Right renal pelvis (tissue), 4 donors: ENCODE measurements around the gene TCEAL9. TPM values are rescaled to one million over a fixed set of nuclear protein-coding genes. Genes with fewer than 3 reads are reported as not detected.
"Not testable (repeated sequence)": the region's sequence is repeated elsewhere in the genome, so short reads cannot be mapped to it uniquely, and the experiment has no call there.

Experiments used
- DNase-seq, 4 donors: peaks; one replicate each; pipeline ENCODE4 v3.0.0-alpha.2; 2013; ENCODE audit warnings: low read depth in 4 of 4, low spot score in 3 of 4, missing footprints in 1 of 4
- polyA plus RNA-seq, 4 donors: library from polyadenylated mRNA; unstranded; fragments of 120-200 nt; gene quantifications; one replicate each; pipeline ENCODE4 v1.2.1, GENCODE V29; 2013; ENCODE audit not compliant: insufficient read length in 4 of 4

The TCEAL9 gene
- polyA plus RNA-seq, result 100 to 1,000 TPM; 213 to 250 (median 246) TPM

DNA sequence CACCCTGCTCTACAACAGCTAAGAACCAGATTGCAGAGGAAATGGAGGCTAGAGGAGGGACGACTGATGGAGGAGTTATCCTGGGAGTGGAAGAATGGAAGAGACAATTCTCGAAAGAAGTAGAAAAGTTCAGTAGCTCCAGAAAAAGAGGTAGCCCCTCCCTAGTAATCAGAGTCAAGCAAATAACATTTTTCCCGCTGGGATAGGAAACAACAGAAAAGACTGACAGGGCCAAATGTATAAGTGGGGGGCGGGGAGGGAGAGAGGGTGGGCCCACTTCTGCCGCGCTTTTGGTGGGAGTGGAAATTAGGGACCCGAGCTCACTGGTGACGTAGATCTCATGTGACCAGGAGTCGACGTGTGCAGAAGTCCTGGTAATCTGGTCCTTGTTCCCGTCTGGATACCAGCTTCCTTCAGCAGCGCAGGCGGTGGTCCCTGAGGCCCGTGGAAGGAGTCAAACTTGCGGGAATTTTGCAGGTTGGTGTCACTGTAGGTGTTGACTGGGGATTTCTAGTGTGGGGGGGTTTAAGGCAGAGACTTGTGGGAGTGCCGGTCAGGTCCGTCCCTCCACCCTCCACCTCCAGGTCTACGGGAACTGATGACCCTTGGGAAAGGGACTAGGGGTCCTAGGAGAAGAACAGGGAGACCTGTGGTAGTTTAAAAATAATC, at the start of gene TCEAL9:
Gene TCEAL9 (plus strand): TSS at position 377 of the 669 bp plus-strand sequence. CDS start 1,179 bp downstream, outside the sequence.
- peak in 3 of 4 donors; percentile 69 to 74 (median 73) for DNase-seq

- DNase-seq, result peak in 1 of 4 donors; percentile 4
These were observed 46.3 kb upstream of the TCEAL9 start for GRCh38 chrX:103309860-103310554.

- peak in 3 of 4 donors; percentile 42 to 48 (median 45) for DNase-seq
These were observed 45.5 kb upstream of the TCEAL9 start, which contains the start of gene BEX2 for GRCh38 chrX:103310555-103311398. Gene BEX2, minus strand, starts transcription at chrX:103310990. Its CDS starts 1,014 bp downstream, at chrX:103309976.

DNA sequence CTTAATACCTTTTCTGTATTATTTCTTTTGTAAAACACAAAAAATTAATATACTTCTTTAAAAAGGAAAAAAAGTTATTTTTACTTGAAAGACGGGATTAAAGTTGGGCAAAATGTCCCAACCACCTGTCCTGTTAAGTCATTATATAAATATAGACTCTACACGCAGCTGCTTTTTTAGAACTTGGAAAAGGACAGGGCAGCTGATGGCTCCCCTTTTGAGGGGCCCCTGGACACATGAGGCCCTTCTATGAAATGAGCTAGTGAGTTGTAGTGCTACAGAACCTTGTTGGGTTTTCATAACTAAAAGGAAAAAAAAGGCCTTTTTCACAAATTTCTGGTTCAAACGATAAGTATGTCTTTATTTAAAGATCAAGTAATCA, 44.9 kb upstream of the TCEAL9 start:
- no peak for DNase-seq

DNA sequence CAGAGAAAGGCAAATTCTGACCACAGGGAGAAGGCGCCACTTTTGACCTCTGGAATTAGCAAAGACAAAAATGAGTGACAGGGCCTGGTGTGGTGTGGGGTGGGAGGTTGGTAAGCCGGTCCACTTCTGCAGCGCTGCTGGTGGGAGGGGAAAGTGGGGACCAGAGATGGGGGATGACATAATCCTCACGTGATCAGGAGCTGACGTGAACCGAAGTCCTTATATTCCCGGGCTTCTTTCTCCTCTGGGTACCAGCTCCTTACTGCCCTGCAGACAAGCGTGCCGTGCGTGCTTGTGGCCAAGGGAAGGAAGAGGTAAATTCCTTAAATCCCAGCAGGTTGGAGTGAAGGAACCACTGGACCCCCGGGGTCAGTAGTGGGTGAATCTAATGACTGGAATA, 26.3 kb upstream of the TCEAL9 start, which contains the start of gene TCEAL7:
Gene TCEAL7 (plus strand): TSS at position 249 of the 400 bp plus-strand sequence. CDS start 1,165 bp downstream, outside the sequence.
- peak in 2 of 4 donors; percentile 43 to 52 for DNase-seq

- no peak for DNase-seq
These were observed 25.5 kb upstream of the TCEAL9 start for GRCh38 chrX:103330681-103331288.

- no peak for DNase-seq
These were observed 17.6 kb upstream of the TCEAL9 start for GRCh38 chrX:103338663-103339062.

GRCh38 chrX:103343105-103343504, 13.2 kb upstream of the TCEAL9 start:
- peak in 1 of 4 donors; percentile 26 for DNase-seq

DNA sequence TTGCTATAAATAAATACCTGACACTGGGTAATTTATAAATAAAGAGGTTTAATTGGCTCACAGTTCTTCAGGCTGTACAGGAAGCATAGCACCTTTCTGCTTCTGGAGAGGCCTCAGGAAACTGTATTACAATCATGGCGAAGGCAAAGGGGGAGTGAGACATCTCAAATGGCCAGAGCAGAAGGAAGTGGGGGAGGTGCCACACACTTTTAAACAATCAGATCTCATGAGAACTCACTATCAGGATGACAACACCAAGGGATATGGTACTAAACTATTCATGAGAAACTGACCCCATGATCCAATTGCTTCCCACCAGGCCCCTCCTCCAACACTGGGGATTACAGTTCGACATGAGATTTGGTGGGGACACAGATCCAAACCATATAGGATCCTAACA, 11.7 kb upstream of the TCEAL9 start:
- DNase-seq, result no peak

DNA sequence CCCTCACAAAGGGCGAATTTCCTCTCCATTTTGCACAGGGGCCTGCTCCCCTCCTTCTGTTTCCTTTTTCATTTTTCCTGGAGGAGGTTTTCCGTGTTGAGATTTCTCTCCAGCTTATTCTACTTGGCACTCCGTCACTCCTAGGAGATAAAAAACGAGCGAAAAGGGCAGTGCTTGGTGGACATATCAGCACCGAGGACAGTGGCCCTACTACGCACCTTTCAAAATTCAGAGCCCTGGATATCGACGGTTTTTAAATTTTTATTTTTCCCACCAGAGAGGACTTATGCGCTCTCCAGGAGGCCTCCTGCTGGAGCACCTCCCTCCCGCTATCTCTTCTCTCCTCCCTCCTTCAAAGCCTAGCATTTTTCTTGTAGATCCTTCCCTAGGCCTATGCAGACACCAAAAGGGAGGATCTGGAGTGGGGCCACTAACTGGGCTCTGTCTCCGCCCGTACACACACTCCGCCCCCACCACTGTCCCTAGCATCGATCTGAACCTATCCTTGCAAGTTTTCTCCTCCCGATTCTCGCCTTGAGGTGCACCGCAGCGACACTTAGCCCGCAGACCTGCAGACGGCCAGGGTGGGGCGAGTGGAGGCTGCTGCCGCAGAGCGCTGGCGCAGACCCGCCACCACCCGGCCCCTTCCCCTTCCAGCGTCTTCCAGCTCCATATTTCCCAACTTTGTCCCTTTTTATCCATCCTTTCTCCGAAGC, 8.5 kb upstream of the TCEAL9 start:
- DNase-seq, result no peak

- DNase-seq, result no peak
These were observed 552 bp downstream of the TCEAL9 start for GRCh38 chrX:103356858-103357257.

GRCh38 chrX:103357871-103358270, 1.6 kb downstream of the TCEAL9 start:
- no peak for DNase-seq

DNA sequence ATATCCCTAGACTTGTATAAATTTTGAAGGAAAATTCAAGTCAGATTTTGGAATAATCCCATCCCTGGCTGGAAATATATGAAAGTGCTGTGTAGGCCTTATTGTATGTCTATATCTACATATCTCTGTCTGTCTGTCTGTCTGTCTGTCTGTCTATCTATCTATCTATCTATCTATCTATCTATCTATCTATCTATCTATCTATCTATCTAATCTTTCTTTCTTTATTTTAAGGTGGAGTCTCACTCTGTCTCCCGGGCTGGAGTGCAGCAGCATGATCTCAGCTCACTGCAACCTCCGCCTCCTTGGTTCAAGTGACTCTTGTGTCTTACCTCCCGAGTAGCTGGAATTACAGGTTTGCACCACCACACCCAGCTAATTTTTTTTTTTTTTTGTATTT, 3.3 kb downstream of the TCEAL9 start:
- DNase-seq, result not testable (repeated sequence)

DNA sequence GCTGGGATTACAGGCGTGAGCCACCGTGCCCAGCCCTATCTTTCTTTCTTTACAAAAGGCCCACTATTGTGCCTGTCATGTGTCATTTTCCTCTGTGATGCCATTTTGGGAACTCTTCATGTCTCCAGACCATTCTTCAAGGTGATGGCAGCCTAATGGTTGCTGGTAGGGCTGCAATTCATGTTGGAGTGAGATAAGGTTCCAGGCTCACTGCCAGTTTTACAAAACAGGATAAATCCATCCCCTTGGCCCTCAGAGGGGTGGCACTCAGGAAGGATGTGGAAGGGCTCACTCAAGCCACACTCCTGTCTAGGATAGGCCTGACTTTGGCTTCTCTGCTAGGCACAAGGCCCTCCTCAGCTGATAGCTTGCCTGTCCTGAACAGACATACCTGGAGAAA, 3.8 kb downstream of the TCEAL9 start:
- DNase-seq, result no peak

- no peak for DNase-seq
These were observed 4.6 kb downstream of the TCEAL9 start for GRCh38 chrX:103360916-103361315.

- DNase-seq, result no peak
These were observed 5.5 kb downstream of the TCEAL9 start for GRCh38 chrX:103361798-103362197.

DNA sequence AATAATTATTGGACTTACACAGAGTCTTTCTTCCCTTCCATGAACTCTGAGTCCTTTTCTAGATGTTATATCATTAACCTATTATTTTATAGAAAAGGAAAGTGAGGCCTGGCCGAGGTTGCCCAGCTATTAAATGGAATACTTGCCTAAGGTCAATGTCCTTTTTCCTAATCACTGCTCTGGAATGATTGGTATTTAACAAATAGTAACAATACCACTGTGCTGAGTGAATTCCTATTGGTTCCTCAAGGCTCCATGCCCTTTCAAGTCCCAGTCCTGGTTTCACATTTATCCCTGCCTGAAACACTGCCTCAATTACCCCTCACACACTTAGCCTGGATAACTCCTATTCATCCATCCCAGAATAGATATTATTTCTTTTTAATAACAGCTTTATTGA, 6.2 kb downstream of the TCEAL9 start:
- no peak for DNase-seq

DNA sequence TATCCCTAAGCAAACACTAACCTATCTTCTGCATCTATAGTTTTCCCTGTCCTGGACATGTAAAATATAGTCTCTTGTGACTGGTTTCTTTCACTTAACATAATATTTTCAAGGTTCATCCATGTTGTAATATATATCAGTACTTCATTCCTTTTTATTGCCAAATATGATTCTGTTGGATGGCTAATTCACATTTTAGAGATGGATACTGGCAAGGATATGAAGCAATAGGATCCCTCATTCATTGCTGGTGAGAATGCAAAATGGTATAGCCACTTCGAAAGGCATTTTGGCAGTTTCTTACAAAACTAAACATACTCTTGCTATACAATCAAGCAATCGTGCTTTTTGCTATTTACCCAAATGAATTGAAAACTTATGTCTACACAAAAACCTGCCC, 6.7 kb downstream of the TCEAL9 start:
- no peak for DNase-seq

- no peak for DNase-seq
These were observed 11.2 kb downstream of the TCEAL9 start for GRCh38 chrX:103367502-103367901.

DNA sequence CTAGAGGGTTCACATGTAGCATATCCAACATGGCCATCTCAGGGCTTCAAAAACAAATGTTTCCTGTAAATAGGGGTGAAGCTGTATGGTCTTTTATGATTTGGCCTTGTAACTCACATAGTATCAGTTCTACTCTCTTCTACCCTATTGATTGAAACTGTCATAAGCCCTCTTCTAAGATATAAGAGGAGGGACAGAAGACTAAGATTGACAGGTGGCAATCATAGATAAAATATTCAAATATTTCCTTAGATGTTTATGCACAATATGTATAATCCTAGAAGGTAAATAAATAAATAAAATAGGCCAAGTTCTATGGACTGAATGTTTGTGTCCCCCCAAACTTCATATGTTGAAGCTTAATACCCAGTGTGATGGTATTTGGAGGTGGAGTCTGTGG, 13.2 kb downstream of the TCEAL9 start:
- no peak for DNase-seq
